ENCODE data around the gene ASIC1.

ASIC1 gene

DNA sequence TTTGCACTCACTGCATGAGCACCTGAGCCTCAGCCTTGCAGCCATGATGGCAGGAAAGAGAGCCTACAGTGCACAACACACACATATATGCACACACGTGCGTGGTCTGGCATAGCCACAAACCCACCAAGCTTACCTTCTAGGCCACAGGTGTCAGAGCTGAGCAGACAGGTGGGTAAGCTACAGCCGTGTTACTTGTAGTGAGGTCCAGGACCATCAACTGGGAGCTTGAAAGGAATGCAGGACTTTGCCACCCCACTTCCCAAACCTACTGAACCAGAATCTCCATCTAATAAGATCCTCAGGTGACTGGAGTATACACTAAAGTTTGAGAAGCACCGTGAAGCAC, 2.7 kb downstream of the ASIC1 start:
- DNase-seq (ENCODE audit: low spot score), result no peak

DNA sequence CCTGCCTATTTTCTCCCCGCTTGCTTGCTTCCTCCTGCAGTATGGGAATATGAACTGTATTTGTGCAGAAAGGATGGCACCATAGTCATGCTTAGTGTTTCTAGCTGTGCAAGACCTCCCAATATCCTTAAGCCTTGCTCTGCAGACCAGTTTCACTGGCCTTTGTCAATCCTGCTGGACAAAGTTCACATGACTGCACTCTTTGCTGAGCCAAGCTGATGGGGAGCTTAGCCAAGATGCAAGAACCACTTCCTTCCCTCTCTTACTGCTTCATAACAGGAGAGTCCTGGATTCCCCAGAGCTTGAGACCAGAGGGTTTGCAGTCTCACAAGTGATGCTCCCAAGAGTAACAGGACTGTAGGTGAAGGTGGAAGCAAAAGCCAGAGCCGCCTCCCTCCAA, 3.8 kb downstream of the ASIC1 start:
- no peak for DNase-seq (ENCODE audit: low spot score)

DNA sequence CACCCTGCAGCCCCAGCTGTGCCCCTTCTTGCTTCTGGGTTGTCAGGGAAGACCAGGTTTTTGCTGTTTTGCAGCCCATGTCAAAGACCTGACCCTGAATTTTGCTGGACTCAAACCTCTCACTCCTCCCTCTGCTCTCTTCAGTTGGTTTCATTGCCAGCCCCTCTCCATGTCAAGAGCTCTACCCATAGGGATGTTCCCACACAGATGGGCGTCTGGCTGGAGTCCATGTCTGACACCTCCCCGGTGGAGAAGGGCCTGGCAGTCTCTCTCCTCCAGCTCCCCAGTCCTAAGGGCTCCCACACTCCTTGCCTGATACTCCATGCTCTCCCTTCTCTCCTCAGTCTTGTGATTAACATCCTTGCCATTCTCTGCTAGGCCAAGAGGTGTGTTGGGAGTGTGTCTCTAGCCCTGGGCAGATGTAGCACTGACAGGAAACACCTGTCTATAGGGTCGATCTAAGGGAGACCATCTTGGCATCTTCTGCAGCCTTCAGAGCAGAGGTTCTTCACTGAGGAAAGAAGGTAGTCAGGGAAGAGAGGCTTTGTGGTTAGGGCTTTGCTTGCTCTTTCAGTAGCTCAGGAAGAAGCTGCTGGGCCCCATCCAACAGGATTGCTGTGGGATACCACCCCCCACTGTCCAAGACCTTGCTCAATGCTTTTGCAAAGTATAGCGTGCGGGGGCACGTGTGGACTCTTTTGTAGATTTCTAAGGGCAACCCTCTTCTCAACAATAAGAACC, 4.7 kb downstream of the ASIC1 start:
- DNase-seq (ENCODE audit: low spot score), result no peak

DNA sequence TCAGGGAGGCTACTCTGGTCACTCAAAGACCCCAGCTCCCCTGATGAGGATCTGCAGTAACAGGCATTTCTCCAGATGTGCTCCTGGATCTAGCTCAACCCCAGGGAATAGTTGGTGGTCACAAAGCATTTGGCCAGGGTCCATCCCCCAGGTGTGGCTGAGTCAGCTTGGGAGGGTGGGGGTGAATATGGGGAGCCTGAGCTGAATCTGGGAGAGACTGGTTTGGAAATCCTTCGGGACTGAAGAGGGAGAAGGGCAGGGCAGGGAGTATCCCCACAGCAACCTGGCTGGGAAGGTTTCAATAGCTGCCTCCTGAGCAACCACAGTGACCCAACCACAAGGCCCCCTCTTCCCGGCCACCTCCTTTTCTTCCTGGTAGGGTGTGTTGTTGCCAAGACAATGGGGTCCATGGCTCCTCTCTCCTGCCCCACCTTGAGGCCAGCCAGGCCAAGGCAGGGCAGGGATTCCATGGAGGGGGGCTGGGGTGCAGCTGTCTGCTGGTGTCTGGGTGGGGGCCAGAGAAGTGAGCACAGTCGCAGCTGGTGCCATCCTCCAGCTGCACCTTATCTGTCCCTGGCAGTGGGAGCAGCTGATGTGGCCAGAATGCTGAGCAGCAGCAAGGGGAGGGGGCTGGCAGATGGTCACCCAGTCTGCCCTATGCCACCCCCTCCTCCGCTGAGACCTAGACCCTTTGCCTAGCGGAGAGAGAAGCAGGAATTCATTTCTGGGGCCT, 5.5 kb downstream of the ASIC1 start:
- no peak for DNase-seq (ENCODE audit: low spot score)

DNA sequence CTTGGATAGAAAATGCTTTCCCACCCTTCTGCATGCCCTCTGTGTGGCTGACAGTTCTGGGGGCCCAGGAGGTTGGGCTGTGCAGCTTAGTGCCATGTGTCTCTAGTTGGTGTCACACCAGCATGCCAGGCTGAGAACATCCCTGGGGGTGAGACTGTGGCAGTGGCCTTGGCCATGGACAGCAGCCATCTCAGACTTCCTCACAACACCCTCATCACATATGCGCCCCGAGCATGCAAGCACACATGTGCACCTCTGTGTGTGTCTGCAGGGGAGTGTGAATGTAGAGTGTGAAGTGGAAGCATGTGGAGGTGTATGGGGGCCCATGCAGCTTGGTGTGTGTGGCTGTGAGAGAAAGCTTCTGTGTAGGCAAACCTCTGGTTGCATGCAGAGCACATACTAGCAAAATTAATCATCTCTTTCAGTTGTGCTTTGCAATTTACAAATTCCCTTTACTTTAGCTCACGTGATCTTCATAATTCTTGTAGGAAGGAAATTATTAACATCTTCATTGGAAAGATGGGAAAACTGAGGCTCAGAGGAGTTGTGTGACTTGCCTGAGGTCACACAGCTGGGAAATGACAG, 8.4 kb downstream of the ASIC1 start:
- no peak for DNase-seq (ENCODE audit: low spot score)

DNA sequence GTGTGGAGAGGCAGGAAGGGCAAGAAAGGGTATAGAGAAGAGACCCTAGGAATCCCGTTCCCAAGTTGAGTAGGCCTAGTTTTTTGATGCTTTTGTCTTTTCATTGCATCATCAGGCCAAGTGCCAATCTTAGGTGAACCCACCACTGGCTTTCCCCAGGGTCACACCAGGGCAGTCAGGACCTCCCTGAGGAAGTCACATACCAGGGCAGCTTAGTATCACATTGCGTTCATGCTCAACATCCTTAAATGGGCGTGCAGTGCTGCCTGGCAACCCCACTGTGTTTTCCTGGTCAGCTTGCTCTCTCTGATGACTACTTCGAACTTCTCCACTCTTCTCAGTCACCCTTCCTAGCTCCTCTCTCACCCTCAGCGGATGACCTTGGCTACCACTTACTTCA, 9.0 kb downstream of the ASIC1 start:
- no peak for DNase-seq (ENCODE audit: low spot score)

DNA sequence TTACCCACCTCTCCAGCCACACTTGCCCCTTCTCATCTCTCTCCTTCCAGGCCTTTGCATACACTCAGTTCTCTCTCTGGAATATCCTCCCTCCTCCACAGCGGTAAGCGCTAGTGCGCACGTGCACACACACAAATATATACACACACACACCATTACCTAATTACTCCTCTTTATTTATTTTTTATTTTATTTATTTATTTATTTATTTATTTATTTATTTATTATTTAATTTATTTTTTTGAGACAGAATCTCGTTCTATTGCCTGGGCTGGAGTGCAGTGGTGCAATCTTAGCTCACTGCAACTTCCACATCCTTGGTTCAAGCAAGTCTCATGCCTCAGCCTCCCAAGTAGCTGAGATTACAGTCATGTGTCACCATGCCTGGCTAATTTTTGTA, 11.7 kb downstream of the ASIC1 start:
- no peak for DNase-seq (ENCODE audit: low spot score)

DNA sequence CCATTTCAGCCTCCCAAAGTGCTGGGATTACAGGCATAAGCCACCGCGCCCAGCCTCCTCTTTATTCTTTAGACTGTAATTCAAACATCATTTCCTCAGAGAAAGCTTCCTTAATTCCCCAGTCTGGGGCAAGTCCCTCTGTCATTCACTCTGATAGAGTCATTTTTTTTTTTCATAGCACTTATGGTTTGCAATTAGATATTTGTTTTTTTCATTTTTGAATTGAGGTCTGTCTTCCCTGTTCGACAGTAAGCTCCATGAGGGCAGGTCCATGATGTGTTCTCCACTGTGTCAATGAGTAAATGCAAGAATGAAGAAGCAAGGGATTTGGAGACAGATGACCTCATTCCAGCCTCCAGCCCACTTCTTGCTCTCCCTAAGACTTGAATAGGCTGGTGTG, 12.1 kb downstream of the ASIC1 start:
- DNase-seq (ENCODE audit: low spot score), result no peak

DNA sequence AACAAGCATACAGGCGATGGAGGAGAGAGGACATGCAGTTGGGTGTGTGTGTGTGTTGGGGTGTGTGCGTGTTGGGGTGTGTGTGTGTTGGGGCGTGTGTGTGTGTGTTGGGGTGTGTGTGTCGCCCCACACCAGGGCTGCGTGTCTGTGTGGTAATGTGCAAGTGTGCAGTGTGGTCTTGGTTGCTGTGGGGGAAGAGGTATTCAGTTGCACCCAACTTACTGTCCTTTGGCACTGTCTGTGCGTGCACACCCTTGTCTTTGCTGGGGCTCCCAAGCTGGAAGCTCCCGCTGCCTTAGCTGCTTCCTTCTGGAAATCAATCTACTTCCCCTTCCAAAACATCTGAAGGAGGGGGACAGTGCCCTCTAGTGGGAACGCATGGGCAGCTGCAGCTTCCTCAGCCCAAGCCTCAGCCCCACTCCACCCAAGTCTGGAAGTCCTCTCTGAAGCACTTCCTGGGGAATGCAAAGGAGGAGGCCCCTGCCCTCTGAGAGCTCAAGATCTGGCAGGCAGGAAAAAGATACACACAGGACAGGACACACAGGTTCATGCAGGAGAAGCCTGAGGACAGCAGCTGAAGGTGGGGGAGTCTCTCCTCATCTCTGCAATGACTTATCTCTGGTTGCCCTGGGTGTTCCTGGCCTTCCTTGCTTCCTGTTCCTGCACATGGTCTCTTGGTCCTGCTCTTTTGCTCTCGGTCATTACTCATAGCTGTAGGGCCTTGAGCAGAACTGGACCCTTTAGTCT, 13.1 kb downstream of the ASIC1 start:
- peak; percentile 83 for DNase-seq (ENCODE audit: low spot score)

DNA sequence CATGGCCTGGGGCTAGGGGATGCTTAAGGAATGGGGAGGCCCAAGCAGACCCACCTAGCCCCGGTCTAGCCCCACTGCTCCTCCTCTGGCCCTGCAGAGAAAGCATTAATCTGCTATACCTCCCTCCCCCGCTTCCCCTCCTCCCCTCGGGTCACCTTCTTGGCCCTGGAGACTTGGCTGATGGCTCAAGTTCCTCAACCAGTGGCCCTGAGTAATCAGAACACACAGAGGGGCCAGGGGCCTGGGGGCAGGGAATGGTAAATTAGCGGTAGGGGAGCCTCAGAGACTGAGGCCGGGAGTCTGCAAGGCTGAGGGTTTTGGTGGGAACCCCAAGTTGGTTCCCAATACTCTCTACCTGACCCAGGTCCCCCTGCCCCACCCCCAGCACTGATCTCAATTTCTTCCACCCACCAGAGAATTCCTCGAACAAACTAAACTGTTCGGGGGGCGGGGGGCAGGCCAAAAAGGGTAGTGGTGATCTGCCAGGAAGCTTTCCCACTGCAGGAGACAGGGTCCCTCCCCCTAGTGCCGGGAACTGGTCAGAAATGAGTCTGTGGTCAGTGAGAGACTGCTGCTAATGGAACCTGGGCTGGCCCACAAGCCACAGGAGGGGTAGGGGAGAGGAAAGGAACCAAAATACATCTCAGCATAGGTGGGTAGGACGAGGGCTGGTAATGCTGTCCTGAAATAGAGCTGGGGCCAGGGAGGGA, 15.0 kb downstream of the ASIC1 start:
- no peak for DNase-seq (ENCODE audit: low spot score)

DNA sequence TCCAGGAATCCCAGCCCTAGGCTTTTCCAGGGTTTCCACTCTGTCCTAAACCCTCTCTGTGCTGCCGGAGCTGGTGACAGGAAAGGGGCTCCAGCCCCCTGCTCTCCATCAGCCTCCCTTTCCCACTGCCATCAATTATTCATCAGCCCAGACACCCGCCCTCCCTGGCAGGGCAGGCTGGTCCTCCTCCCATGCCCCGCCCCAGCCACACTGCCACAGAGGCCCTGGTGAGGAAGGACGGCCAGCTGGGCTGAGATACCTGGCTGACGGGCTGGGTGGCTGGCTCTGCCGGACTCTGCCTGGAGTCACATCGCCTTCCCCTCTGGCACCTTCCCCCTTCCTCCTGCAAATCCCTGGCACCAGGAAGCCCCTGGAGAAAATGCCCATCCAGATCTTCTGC, 15.8 kb downstream of the ASIC1 start:
- DNase-seq (ENCODE audit: low spot score), result no peak

DNA sequence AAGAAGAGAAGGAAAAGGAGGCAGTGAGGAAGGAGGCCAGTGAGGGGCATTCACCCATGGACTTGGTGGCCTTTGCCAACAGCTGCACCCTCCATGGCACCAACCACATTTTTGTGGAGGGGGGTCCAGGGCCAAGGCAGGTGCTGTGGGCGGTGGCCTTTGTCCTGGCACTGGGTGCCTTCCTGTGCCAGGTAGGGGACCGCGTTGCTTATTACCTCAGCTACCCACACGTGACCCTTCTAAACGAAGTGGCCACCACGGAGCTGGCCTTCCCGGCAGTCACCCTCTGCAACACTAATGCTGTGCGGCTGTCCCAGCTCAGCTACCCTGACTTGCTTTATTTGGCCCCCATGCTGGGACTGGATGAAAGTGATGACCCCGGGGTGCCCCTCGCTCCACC, 16.3 kb downstream of the ASIC1 start:
- no peak for DNase-seq (ENCODE audit: low spot score)

DNA sequence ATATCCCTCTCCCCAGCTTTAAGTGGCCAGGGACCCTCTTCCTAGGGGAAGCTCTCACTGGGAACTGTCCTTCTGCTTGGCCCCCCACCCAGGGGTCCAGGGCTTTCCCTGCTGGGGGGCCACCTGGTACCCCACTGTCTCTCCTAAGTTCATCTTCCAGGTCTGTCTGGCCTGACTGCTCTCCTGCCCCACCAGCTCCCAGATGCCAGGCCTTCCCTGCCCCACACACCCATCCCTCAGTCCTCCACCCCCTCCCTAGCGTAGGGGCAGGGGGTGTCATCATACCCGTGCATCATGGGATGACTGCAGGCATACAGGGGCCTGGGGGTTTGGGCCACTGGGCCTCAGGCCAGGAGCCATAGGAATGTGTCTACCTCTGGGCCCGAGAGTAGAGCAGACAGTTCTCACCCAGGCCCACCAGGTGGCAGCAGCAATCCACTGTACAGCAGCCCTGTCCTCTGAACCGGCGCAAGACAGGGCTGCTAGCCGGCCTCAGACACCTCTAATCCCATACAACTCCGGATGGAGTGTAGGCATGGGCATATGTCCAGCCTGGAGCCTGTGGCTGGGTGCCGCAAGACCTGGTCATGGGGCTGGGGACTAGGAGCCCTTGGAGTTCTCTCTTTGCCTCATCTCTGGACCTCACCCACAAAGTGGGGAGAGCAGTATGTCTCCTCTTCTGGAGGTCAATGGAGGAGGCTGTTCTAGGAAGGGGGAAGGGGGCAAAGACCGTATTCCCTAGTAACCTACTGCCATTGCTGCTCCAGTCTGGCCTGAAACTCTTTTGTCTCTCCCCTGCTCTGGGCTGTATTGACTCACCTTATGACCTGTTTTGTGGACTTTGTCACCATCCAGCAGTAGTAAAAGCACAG, 17.8 kb downstream of the ASIC1 start:
- DNase-seq (ENCODE audit: low spot score), result peak; percentile 77

DNA sequence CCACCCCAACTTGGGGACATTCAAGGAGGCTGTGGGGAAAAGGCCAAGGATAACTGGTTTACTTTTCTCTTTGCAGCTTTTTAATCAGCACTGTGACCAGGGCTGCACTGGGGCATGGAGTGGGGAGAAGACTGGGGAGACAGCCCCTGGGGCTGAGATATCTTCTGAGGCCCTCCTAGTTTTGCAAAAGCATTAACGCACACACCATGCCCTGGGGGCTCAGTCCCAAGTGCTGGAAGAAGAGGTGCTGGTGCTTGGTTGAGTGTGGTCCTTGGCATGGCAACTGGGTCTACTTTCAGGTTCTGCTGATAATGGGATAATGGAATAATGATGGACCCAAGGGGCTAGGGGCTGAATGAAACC, 18.4 kb downstream of the ASIC1 start:
- no peak for DNase-seq (ENCODE audit: low spot score)

DNA sequence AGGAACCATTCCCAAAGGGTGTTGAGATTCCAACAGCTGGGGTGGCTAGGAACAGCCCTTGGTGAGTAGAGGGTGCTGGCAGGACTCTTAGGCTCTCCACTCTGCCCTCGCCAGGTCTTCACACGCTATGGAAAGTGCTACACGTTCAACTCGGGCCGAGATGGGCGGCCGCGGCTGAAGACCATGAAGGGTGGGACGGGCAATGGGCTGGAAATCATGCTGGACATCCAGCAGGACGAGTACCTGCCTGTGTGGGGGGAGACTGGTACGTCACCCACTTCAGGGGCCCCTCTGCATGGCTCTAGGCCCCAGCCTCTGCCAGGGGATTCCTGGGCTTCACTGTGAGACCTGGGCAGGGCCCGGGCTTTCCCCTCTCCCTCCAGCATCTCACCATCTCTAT, 19.7 kb downstream of the ASIC1 start:
- no peak for DNase-seq (ENCODE audit: low spot score)

DNA sequence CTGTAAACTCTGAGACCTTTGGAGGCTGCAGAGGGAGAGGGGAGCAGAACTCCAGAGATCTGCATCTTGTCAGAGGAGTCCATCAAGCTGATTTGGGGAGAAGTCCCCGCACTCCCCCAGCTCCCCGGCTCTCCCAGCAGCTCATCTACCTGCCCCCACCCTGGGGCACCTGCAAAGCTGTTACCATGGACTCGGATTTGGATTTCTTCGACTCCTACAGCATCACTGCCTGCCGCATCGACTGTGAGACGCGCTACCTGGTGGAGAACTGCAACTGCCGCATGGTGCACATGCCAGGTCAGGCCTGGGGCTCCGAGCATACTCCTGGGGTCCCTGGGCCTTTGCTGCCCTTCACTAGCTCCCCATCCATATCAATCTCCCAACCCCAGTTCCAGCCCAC, 20.9 kb downstream of the ASIC1 start:
- no peak for DNase-seq (ENCODE audit: low spot score)

DNA sequence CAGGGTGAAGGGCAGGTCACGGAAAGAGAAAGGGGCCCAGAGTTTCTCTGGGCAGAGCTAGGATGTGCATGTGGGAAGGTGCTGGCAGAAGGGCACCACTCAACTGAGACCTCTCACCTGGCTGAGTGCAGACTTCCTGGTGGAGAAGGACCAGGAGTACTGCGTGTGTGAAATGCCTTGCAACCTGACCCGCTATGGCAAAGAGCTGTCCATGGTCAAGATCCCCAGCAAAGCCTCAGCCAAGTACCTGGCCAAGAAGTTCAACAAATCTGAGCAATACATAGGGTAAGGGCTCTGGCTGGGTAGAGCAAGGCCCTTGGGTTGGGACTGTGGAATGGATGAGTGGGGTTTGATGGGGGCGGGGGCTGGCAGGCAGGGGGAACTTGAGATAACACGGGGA, 22.4 kb downstream of the ASIC1 start:
- no peak for DNase-seq (ENCODE audit: low spot score)

DNA sequence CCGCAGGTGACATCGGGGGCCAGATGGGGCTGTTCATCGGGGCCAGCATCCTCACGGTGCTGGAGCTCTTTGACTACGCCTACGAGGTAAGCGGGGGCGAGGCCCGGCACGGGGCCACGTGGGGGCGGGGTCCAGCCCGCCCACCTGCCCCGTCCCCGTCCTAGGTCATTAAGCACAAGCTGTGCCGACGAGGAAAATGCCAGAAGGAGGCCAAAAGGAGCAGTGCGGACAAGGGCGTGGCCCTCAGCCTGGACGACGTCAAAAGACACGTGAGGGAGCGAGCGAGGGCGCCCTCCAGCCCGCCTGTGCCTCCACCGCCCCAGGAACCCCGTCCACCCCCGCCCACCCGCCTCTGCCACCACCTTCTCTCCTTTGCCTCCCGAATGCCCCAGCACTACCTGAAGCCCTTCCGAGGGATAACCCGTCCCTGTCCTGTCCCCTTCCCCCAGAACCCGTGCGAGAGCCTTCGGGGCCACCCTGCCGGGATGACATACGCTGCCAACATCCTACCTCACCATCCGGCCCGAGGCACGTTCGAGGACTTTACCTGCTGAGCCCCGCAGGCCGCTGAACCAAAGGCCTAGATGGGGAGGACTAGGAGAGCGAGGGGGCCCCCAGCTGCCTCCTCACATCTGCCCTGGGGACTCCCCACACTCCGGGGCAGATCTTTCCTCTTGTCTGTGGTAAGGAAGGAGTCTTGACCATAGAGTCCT, 23.9 kb downstream of the ASIC1 start:
- no peak for DNase-seq (ENCODE audit: low spot score)

DNA sequence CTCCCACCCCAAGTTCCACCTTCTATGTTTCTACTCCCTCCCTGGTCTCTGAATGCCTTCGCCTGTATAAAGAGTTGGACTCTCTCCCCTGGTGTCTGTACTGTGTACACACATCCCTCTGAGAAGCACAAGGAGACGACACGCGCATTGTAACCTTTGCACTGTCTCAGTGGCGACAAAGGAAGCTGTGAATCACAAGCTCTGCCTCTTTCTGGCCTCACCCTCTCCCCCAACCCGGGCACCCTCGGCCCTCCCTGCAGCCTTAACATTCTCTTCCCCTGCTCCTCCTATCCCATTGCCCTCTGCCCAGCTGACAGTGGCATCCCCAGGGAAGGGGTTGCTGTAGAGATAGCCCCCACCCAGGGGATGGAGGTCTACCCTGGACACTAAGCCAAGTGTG, 25.2 kb downstream of the ASIC1 start:
- DNase-seq (ENCODE audit: low spot score), result no peak

DNA sequence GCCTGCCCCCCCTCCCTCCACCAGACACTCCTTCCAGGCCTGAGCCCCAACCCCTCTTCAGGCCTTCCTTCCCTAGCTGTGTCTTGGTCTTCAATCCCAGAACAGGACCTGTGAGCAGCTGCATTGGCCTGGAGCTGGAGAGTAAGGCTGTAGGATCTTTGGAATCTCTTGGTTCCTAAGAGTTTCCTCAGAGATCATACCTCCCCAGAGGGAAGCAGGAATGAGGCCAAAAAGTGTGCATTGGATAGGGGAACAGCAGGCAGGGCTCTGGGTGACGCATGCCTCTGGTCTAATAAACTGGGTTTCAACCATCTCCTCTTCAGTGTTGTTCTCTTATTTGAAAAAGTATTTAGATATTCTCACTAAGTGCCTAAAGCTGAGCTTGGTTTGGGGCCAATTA, 25.9 kb downstream of the ASIC1 start:
- no peak for DNase-seq (ENCODE audit: low spot score)

All from SK-N-DZ (cell line).